Smooth muscle cell (in vitro differentiated cells): ENCODE measurements around the gene PCARE. TPM values are rescaled to one million over a fixed set of nuclear protein-coding genes. Genes with fewer than 3 reads are reported as not detected.

ENCODE experiments used
- DNase-seq: peaks from one replicate; lab custom pipeline; 2025; ENCODE audit not compliant: unreplicated experiment; lab: John Stamatoyannopoulos, UW
- H2AFZ ChIP-seq: fragments of 200-600 bp; sonication (generic); 2 replicates; pipeline ENCODE4 v1.6.0; 2016; ENCODE audit warnings: antibody characterized with exemption, low read depth, mild to moderate bottlenecking
- H3F3A ChIP-seq: fragments of 200-600 bp; sonication (generic); 2 replicates; pipeline ENCODE4 v1.6.0; 2017; ENCODE audit warnings: antibody characterized with exemption, low read depth
- H3K27ac ChIP-seq: fragments of 200-600 bp; sonication (generic); 2 replicates; pipeline ENCODE4 v1.5.1; 2016; ENCODE audit warnings: low read depth, mild to moderate bottlenecking
- H3K27me3 ChIP-seq: fragments of 200-600 bp; sonication (generic); 2 replicates; pipeline ENCODE4 v1.6.1; 2016; ENCODE audit warnings: low read depth, mild to moderate bottlenecking
- H3K36me3 ChIP-seq: fragments of 200-600 bp; sonication (generic); 2 replicates; pipeline ENCODE4 v1.5.1; 2016; ENCODE audit warnings: low read depth
- H3K4me1 ChIP-seq: fragments of 200-600 bp; sonication (generic); 2 replicates; pipeline ENCODE4 v1.5.1; 2016; ENCODE audit warnings: low read depth
- H3K4me2 ChIP-seq: fragments of 200-600 bp; sonication (generic); 2 replicates; pipeline ENCODE4 v1.6.0; 2016; ENCODE audit warnings: mild to moderate bottlenecking
- H3K4me3 ChIP-seq: fragments of 200-600 bp; sonication (generic); 2 replicates; pipeline ENCODE4 v1.5.1; 2016; ENCODE audit warnings: mild to moderate bottlenecking
- H3K79me2 ChIP-seq: fragments of 200-600 bp; sonication (generic); 2 replicates; pipeline ENCODE4 v1.6.0; 2016; ENCODE audit warnings: low read depth, mild to moderate bottlenecking
- H3K9ac ChIP-seq: fragments of 200-600 bp; sonication (generic); 2 replicates; pipeline ENCODE4 v1.6.0; 2016; ENCODE audit warnings: low read depth
- H3K9me3 ChIP-seq: fragments of 200-600 bp; sonication (generic); replicated peaks from 2 replicates; pipeline ENCODE4 v1.5.1; 2016; ENCODE audit warnings: low read depth
- H4K20me1 ChIP-seq: fragments of 200-600 bp; sonication (generic); 2 replicates; pipeline ENCODE4 v1.6.0; 2016; ENCODE audit warnings: low read depth
- WGBS: methylation state at CpG from one replicate; pipeline ENCODE4 v1.1.7; 2016; ENCODE audit warnings: low lambda C conversion rate; 5-methylcytosine and 5-hydroxymethylcytosine counted together
- polyA plus RNA-seq: library from polyadenylated mRNA; unstranded; fragments of >200 nt; fragmentation: Nextera tagmentation; extraction: Ambion mirVana; gene quantifications from 2 replicates; pipeline ENCODE4 v1.2.1, GENCODE V29; 2016
- total RNA-seq: library from RNA; depleted of rRNA; stranded (reverse); fragments of >200 nt; gene quantifications from 2 replicates; pipeline ENCODE4 v1.2.3, GENCODE V29; 2014
- TF ChIP-seq, protein P1 (sequence below): fragments of 200-600 bp; sonication (generic); IDR thresholded peaks from 2 replicates; pipeline ENCODE4 v1.5.1; 2017; ENCODE audit warnings: borderline replicate concordance, mild to moderate bottlenecking, antibody characterized with exemption; ENCODE audit not compliant: insufficient read depth, poor library complexity, severe bottlenecking

The PCARE gene
- total and polyA plus RNA-seq, 2 experiments from 2014 or later: not detected

DNA sequence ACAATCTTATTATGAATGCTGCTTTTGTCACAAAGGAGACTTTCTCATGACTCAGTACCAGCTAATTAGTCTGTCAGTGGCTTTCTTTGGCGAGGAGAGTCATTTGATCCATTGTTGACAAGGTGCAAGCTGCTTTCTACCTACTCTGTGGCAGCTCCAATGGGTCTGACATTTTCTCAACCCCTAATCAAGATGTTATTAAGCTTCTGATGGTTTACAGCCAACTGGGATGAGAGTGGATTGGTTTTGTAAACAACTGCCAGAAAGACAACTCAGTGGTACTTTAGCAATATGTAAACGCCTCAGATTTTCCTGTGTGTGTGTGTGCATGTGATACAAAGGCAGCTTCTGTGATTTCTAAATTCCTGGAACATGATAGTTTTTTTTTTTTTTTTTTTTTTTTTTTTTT, 32.7 kb upstream of the PCARE start:
- Histone ChIP-seq H3K27ac (peak overlapping the region; percentile 94), H3K9me3 (no peaks in the 10 kb centered on the region), H4K20me1 (no peaks in the 10 kb centered on the region), H3F3A (peaks cover 10% of the 10 kb centered on the region), H3K36me3 (no peaks in the 10 kb centered on the region), H3K4me1 (peaks cover 5% of the 10 kb centered on the region), H3K27me3 (no peaks in the 10 kb centered on the region), H3K9ac (no peak overlapping the region), H3K4me3 (no peak overlapping the region), H3K79me2 (no peaks in the 10 kb centered on the region), H3K4me2 (no peak overlapping the region), H2AFZ (no peak overlapping the region)
- whole genome bisulfite sequencing: 29% methylated on average over 2 of the region's 2 CpGs
- TF ChIP-seq, protein P1, sequence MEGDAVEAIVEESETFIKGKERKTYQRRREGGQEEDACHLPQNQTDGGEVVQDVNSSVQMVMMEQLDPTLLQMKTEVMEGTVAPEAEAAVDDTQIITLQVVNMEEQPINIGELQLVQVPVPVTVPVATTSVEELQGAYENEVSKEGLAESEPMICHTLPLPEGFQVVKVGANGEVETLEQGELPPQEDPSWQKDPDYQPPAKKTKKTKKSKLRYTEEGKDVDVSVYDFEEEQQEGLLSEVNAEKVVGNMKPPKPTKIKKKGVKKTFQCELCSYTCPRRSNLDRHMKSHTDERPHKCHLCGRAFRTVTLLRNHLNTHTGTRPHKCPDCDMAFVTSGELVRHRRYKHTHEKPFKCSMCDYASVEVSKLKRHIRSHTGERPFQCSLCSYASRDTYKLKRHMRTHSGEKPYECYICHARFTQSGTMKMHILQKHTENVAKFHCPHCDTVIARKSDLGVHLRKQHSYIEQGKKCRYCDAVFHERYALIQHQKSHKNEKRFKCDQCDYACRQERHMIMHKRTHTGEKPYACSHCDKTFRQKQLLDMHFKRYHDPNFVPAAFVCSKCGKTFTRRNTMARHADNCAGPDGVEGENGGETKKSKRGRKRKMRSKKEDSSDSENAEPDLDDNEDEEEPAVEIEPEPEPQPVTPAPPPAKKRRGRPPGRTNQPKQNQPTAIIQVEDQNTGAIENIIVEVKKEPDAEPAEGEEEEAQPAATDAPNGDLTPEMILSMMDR: no peak
- DNase-seq: no peak

DNA sequence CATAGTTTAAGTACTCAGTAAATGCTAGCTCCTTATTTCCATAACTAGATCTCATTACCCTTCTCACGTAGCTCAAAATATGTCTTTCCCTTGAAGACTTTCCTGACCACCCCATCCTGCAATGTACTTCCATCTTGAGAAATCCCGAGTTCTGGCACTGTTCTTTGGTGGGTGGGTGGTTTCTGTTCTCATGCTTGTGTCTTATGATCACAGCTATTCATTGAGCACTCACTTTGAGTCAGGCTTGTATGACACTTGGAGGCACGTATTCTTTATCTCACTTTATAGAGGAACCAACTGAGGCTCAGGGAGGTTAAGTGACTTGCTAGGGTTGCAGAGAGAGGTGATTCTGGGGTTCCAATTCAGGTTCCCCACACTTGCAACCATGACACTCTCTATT, 31.9 kb upstream of the PCARE start:
- Histone ChIP-seq H3K9ac (no peak overlapping the region), H3K27me3 (no peaks in the 10 kb centered on the region), H2AFZ (no peak overlapping the region), H3K4me2 (no peak overlapping the region), H3K36me3 (no peaks in the 10 kb centered on the region), H3K4me1 (peaks cover 5% of the 10 kb centered on the region), H3F3A (peaks cover 8% of the 10 kb centered on the region), H3K4me3 (no peak overlapping the region), H3K27ac (peak overlapping the region; percentile 94), H3K79me2 (no peaks in the 10 kb centered on the region), H3K9me3 (no peaks in the 10 kb centered on the region), H4K20me1 (no peaks in the 10 kb centered on the region)
- WGBS: 79% methylated on average over 3 of the region's 3 CpGs
- TF ChIP-seq, protein P1: no peak
- no peak for DNase-seq

DNA sequence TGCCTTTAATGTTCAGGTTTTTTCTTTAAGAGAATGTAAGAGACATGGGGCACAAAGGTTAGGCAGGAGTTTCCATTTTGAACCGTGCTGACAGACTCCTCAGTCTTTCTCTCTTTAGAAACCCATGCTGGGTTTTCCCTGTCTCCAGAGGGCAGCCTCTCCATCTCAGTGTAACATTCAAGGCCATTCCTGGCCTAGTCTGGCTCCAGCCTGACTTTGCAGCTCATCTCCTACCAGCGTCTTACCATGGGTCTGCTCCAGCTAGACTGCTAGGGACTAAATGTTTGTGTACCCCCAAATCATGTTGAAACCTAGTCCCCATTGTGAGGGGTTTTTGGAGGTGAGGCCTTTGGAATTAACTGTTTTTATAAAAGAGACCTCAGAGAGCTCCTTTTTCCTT, 31.1 kb upstream of the PCARE start:
- Histone ChIP-seq H3K27me3 (no peaks in the 10 kb centered on the region), H3K4me3 (no peak overlapping the region), H3K4me2 (no peak overlapping the region), H3K27ac (no peak overlapping the region), H3K79me2 (no peaks in the 10 kb centered on the region), H3K9ac (no peak overlapping the region), H3K9me3 (no peaks in the 10 kb centered on the region), H4K20me1 (no peaks in the 10 kb centered on the region), H3K36me3 (no peaks in the 10 kb centered on the region), H2AFZ (no peak overlapping the region), H3F3A (peaks cover 6% of the 10 kb centered on the region), H3K4me1 (peaks cover 5% of the 10 kb centered on the region)
- TF ChIP-seq, protein P1: no peak
- no peak for DNase-seq
- WGBS: 73% methylated on average over 2 of the region's 2 CpGs

- H3K79me2 ChIP-seq: no peaks in the 10 kb centered on the region
- H2AFZ ChIP-seq: no peak overlapping the region
- WGBS: 95% methylated on average over 5 of the region's 5 CpGs
These were observed 30.4 kb upstream of the PCARE start for GRCh38 chr2:29104688-29105087.

More at GRCh38 chr2:29104688-29105087, 30.4 kb upstream of the PCARE start:
- no peak overlapping the region for H3K9ac ChIP-seq
- TF ChIP-seq, protein P1: no peak
- H3K4me1 ChIP-seq: peaks cover 5% of the 10 kb centered on the region
- H4K20me1 ChIP-seq: no peaks in the 10 kb centered on the region
- H3F3A ChIP-seq: peaks cover 6% of the 10 kb centered on the region
- no peak overlapping the region for H3K4me3 ChIP-seq
- no peaks in the 10 kb centered on the region for H3K36me3 ChIP-seq
- H3K27me3 ChIP-seq: no peaks in the 10 kb centered on the region
- H3K4me2 ChIP-seq: no peak overlapping the region
- no peak for DNase-seq
- no peaks in the 10 kb centered on the region for H3K9me3 ChIP-seq
- H3K27ac ChIP-seq: no peak overlapping the region
